NCI-H226 (cell line): ENCODE measurements around the gene GFRAL.
A peak's percentile ranks its signal among the peaks of the same experiment; 100 is the strongest.

Experiments
- DNase-seq: peaks from one replicate; pipeline ENCODE4 v3.0.0-alpha.2; 2015

GFRAL gene

GRCh38 chr6:55437141-55437540 lies 109.9 kb downstream of the GFRAL start:
- peak; percentile 81 for DNase-seq

GRCh38 chr6:55438203-55438602 lies 110.9 kb downstream of the GFRAL start:
- no peak for DNase-seq

DNA sequence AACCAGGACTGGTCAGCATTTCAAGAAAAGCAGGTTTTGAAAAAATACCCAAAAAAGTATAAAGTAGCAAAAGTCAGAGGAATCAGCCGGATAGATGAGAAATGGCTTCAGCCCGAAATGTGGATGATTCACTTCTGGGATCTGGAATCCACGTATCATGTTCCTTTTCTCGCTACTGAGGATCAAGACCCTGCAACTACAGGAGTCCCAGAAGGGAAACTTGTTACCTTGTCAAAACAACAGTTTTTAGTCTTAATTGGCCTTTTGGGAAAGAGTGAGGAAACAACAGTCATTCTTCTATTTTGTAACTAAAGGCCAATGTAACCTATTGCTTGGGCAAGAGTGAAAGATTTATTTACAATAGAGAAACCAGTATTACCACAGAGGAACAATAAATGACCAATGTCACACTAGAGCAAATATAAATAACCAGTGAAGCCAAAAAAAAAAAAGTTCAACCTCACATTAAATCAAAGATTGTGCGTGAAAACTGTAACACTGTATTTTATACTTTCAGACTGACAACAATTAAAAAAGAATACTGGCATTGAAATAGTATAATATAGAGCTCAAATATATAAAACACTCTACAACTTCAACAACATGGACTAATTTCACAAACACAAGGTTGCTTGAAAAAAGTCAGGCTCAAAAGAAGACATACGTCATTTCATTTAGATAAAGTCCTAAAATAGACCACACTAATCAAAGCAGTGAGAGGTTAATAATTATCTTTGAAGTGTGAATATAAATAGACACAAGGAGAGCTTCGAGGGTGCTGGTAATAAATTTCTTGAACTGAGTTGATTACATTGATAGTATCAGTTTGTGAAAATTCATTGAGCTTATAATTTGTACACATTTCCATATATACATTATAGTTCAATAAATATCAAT lies 116.2 kb downstream of the GFRAL start:
- DNase-seq: no peak

DNA sequence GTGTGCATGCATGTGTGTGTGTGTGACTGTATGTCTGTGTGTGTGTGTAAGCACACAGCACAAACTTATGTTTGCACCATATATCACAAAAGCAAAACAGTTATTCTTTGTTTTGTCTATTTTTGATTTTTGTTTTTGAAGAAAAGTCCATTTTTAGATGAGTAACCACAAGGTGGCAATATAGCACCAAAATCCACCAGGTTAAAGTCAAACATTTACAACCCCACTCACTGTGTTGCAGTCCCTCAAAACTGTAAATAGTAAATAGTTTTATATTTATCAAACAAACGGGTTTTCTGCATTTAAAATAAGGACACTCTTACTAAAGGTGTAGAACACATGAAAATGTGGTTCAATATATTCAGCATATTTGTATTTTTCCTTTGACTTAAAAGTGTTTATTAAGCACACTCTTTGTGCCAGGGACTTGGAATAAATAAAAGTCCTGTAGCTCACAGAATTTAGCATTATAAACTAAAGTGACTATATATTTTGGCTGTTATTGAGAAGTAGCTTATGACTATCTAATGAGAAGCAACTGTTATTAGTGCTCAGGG lies 118.5 kb downstream of the GFRAL start:
- no peak for DNase-seq

DNA sequence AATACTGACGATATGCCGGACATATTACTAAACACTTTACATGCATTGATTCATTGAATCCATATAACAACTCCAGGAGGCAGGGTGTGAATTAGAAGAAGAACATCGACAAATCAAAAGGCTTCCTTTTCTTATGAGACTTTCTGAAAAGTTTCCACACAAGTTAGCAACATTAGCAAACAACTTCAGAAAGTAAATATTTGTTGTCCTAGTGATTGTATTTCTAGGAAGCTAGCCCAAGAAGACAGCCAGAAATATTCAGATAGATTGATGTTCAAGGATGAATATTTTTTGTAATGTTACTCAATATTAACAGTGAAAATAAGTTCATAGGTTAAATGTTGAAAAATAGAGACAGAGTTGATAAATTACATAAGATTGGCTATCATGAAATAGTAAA lies 120.6 kb downstream of the GFRAL start:
- no peak for DNase-seq

DNA sequence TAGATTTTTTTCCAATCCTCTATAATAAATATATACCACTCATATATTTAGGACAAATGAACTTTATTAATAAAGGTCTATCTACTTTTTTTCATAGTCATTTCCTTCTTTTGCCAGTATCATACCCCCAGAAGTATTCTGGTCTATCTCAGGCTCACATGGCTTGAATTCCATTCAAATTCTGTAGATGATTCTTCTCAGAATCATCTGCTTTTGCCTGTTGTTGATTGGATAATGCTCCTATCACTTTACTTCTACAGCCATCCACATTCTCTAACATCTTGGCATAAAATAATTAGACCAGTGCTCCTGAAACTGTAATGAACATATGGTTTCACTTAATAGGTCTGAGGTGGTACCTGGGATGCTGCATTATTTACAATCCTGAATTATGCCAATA lies 121.2 kb downstream of the GFRAL start:
- peak; percentile 66 for DNase-seq

- DNase-seq: no peak
Measured at GRCh38 chr6:55449225-55449624, 122.0 kb downstream of the GFRAL start.

DNA sequence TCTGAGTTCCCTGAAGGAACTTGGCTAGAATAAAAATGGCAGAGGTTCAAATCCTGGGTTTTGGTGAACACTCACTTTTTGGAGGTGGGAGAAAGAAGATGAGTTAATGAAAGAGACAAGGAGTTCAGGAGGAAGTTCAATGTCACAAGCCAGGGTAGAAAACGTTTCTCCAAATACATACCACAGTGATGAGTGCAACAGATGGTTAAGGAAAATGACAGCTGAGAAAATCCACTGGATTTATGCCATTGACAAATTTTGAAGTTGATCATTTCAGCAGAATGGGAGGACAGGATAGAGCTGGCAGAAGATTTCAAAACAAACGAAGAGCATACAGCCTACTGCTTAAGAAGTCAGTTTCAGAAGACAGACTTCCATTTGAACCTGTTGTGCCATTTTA lies 122.7 kb downstream of the GFRAL start:
- DNase-seq: peak; percentile 31
